ENCODE measurements around the gene NAALADL2. TPM values are rescaled to one million over a fixed set of nuclear protein-coding genes. Genes with fewer than 3 reads are reported as not detected.

NAALADL2 gene
- total and polyA plus RNA-seq, 9 of the 15 experiments (the other 6 are each of a cell fraction or from before 2014, with no cell fraction given): 0.29 to 1.1 (median 0.79) TPM; not detected in 1

DNA sequence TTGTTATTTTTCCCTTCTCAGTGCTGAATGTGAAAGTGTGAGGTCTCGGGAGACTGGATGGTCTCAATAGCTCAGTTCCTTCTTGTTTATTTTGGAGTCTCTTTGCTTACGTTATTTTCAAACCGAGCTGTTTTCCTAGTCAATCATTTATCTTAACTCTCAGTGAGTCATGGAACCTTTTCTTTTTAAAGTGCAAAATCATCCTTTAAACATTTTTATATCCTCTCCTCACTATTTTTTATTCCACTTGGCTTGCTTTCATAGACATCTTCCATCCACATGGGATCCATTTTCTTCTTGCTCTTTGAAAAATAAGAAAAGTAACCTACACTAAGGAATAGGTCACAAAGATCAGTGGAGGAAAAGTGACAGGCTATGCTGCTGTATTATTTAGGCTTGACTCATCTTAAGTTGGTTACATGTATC, 497.8 kb downstream of the NAALADL2 start (continued):
- TF ChIP-seq, protein P1, sequence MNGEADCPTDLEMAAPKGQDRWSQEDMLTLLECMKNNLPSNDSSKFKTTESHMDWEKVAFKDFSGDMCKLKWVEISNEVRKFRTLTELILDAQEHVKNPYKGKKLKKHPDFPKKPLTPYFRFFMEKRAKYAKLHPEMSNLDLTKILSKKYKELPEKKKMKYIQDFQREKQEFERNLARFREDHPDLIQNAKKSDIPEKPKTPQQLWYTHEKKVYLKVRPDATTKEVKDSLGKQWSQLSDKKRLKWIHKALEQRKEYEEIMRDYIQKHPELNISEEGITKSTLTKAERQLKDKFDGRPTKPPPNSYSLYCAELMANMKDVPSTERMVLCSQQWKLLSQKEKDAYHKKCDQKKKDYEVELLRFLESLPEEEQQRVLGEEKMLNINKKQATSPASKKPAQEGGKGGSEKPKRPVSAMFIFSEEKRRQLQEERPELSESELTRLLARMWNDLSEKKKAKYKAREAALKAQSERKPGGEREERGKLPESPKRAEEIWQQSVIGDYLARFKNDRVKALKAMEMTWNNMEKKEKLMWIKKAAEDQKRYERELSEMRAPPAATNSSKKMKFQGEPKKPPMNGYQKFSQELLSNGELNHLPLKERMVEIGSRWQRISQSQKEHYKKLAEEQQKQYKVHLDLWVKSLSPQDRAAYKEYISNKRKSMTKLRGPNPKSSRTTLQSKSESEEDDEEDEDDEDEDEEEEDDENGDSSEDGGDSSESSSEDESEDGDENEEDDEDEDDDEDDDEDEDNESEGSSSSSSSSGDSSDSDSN (IDR thresholded peaks at IDR 0.05; ENCODE audit: borderline replicate concordance in 1 of 2, low read depth in 2 of 2, low read length in 2 of 2): no peak

- H3K36me3 ChIP-seq (ENCODE audit: control insufficient read depth, insufficient read depth, low read length): no peaks in the 10 kb centered on the region
These were observed 498.6 kb downstream of the NAALADL2 start for GRCh38 chr3:175357758-175358157.

More at GRCh38 chr3:175357758-175358157, 498.6 kb downstream of the NAALADL2 start:
- ATAC-seq (no peak), DNase-seq (ENCODE audit: extremely low read depth in 1 of 4, low spot score in 3 of 4) (no peak), FAIRE-seq (no peak)
- in situ Hi-C loops (cut with MboI): no loop called here
- no peak for TF ChIP-seq EWSR1 (IDR thresholded peaks at IDR 0.05; ENCODE audit: borderline replicate concordance, low read depth, partially characterized antibody)
- no peak for TF ChIP-seq KAT2B (IDR thresholded peaks at IDR 0.05; ENCODE audit: low read depth, low read length)
- no peak for TF ChIP-seq CCNT2 (IDR thresholded peaks at IDR 0.05; ENCODE audit: borderline replicate concordance, extremely low read depth, insufficient read length, low read depth, low read length)
- TF ChIP-seq ATF7 (IDR thresholded peaks at IDR 0.05): no peak
- TF ChIP-seq MAFK (IDR thresholded peaks at IDR 0.05; ENCODE audit: low read length): no peak
- no peak for TF ChIP-seq GTF2E2 (tag; IDR thresholded peaks at IDR 0.05)
- TF ChIP-seq THRA (IDR thresholded peaks at IDR 0.05): no peak
- TF ChIP-seq CREB5 (CRISPR knock-in tag; IDR thresholded peaks at IDR 0.05): no peak
- no peak for TF ChIP-seq RBM14 (IDR thresholded peaks at IDR 0.05; ENCODE audit: borderline replicate concordance, insufficient read depth, low read depth, low read length)
- TF ChIP-seq, protein P2, sequence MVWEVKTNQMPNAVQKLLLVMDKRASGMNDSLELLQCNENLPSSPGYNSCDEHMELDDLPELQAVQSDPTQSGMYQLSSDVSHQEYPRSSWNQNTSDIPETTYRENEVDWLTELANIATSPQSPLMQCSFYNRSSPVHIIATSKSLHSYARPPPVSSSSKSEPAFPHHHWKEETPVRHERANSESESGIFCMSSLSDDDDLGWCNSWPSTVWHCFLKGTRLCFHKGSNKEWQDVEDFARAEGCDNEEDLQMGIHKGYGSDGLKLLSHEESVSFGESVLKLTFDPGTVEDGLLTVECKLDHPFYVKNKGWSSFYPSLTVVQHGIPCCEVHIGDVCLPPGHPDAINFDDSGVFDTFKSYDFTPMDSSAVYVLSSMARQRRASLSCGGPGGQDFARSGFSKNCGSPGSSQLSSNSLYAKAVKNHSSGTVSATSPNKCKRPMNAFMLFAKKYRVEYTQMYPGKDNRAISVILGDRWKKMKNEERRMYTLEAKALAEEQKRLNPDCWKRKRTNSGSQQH (CRISPR knock-in tag; IDR thresholded peaks at IDR 0.05): no peak
- no peak for TF ChIP-seq ZFP36 (IDR thresholded peaks at IDR 0.05; ENCODE audit: low read depth, low read length, partially characterized antibody)
- no peak for TF ChIP-seq ETV1 (tag; conservative IDR thresholded peaks at IDR 0.05; ENCODE audit: low read depth)
- TF ChIP-seq HDAC6 (IDR thresholded peaks at IDR 0.05; ENCODE audit: low read depth, low read length): no peak
- Histone ChIP-seq H3K27me3 (ENCODE audit: control insufficient read depth in 2 of 2, insufficient read depth in 2 of 2, low read length in 2 of 2) (no peaks in the 10 kb centered on the region), H3K4me3 (no peak overlapping the region), H2AFZ (ENCODE audit: low read depth, low read length) (no peak overlapping the region), H3K4me1 (replicated peaks in 1 of 2; ENCODE audit: control insufficient read depth in 2 of 2, insufficient read depth in 2 of 2, low read length in 2 of 2) (no peaks in the 10 kb centered on the region), H3K9ac (ENCODE audit: insufficient read depth in 1 of 2, low read depth in 2 of 2, low read length in 2 of 2) (no peak overlapping the region), H3K4me2 (ENCODE audit: insufficient read depth, low read length) (no peak overlapping the region), H3K9me3 (replicated peaks; ENCODE audit: control insufficient read depth, insufficient read depth, low read depth, low read length) (0 out of 2 replicates have a peak, but pooled peaks cover 1% of the 10 kb centered on the region), H3K27ac (ENCODE audit: extremely low read depth, low read depth, low read length) (no peak overlapping the region), H3K79me2 (ENCODE audit: control insufficient read depth, insufficient read depth, low read length) (no peaks in the 10 kb centered on the region), H3K9me1 (ENCODE audit: control insufficient read depth, insufficient read depth, low read length) (no peaks in the 10 kb centered on the region), H4K20me1 (replicated peaks; ENCODE audit: control insufficient read depth, insufficient read depth, low read length) (no peaks in the 10 kb centered on the region)
- intact Hi-C loops (cut with micrococcal nuclease): no loop called here
- POLR2A ChIA-PET: no interaction called here
- CTCF ChIA-PET (ENCODE audit: low intra/inter-chr PET ratio): no interaction called here
- BruUV-seq (replicated peaks): no TSS peak
- 0% methylated on average over 1 of the region's 1 CpG for WGBS (ENCODE audit: insufficient coverage, low coverage, missing lambda C conversion rate)
